Subcutaneous adipose tissue (tissue), 4 donors: ENCODE results near the gene CEP85L. TPM values are rescaled to one million over a fixed set of nuclear protein-coding genes. Genes with fewer than 3 reads are reported as not detected.

Source experiments
- total RNA-seq, 4 donors: library from RNA; depleted of rRNA; stranded (reverse); fragments of >200 nt; gene quantifications; one replicate each; pipeline ENCODE4 v1.1.0, GENCODE V29; 2016
- TF ChIP-seq, protein P1 (sequence below): fragments of 450-650 bp; IDR thresholded peaks from one replicate; pipeline ENCODE4 v1.5.1; 2016; ENCODE audit warnings: low read depth, mild to moderate bottlenecking, control low read depth, antibody characterized with exemption, moderate library complexity

The CEP85L gene
- total RNA-seq, 4 donors from 2014 or later, result 12.2 to 17.6 (median 16.4) TPM

DNA sequence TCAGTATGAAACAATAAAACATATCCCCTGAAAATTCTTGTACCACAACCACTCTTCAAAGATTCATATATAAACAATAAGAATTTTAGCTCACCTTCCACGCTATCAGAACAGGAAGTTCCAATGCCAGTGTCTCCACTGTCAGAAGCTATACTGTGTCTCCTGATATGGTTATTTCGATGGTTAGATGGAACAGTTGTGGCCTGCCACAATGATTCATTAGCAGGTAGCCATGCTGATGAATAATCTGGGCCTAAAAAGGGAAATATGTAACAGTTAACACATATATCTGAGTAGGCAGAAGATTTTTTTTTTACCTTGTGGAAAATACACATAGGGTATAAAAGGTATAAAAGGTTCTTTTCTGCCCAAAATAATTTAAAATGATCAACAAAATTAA, 19.0 kb downstream of the CEP85L start:
- TF ChIP-seq, protein P1, sequence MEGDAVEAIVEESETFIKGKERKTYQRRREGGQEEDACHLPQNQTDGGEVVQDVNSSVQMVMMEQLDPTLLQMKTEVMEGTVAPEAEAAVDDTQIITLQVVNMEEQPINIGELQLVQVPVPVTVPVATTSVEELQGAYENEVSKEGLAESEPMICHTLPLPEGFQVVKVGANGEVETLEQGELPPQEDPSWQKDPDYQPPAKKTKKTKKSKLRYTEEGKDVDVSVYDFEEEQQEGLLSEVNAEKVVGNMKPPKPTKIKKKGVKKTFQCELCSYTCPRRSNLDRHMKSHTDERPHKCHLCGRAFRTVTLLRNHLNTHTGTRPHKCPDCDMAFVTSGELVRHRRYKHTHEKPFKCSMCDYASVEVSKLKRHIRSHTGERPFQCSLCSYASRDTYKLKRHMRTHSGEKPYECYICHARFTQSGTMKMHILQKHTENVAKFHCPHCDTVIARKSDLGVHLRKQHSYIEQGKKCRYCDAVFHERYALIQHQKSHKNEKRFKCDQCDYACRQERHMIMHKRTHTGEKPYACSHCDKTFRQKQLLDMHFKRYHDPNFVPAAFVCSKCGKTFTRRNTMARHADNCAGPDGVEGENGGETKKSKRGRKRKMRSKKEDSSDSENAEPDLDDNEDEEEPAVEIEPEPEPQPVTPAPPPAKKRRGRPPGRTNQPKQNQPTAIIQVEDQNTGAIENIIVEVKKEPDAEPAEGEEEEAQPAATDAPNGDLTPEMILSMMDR, result no peak

DNA sequence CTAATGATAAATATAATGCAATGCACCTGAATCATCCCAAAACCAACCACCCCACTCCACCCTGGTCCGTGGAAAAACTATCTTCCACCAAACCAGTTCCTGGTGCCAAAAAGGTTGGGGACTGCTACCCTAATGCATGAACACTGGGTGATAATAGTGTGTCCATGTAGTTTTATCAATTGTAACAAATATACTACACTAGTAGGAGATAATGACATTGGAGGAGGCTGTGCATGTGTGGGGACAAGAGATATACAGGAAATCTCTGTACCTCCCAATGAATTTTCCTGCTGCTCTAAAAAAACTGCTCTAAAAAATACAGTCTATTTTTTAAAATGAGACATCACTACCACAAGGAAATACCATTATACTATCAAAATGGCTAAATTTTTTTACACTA, 20.5 kb downstream of the CEP85L start:
- TF ChIP-seq, protein P1, result no peak

DNA sequence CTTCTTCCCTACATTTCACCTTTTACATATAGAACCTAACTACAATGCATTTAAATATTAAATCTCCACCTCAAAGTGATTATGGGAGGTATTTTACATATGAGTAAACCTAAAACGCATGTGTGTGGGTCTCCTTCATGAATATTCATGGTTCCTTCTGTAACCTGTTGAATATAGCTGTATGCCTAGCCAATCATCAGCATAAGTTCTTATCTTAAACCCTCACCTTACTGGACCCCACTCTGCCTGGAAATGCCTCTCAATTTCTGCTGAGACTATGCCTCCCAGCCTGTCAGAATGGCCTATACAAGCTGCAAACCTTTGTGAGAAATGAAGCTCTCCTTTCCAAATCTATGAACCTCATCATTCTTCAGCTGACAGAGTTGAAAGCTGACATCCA, 21.3 kb downstream of the CEP85L start:
- TF ChIP-seq, protein P1, result no peak

DNA sequence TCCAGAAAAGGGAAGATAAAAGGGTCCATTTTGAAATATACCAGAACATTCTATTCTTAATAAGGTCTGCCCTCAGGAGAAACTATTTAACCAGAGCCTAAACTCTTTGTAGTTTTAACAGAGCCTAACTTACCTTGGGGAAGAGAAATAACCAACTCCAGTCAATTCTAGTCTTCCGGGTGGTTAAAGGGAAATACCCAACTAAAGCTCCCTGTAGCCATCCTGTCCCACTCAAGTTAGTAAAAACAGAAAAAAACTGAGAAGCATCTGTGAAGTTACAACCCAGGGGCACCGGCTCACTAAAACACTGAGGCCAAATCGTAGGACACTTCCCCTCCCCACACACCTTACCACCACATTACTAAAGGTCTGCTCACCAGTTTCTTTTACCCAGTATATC, 23.7 kb downstream of the CEP85L start:
- TF ChIP-seq, protein P1, result no peak

DNA sequence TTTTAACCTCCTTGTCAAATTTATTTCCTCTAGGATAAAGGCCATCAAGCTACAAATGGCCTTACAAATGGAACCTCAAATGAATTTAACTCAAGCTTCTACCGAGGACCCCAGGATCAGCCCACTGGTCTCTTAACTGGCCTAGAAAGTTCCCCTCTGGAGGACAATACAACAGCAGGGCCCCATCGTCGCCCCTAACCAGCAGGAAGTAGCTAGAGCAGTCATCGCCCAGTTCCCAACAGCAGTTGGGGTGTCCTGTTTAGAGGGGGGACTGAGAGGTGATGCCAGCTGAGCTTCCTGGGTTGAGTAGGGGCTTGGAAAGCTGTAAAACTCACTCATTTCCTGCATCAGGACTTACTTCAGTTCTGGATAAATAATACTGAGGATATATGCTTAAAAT, 25.6 kb downstream of the CEP85L start:
- TF ChIP-seq, protein P1, result no peak

DNA sequence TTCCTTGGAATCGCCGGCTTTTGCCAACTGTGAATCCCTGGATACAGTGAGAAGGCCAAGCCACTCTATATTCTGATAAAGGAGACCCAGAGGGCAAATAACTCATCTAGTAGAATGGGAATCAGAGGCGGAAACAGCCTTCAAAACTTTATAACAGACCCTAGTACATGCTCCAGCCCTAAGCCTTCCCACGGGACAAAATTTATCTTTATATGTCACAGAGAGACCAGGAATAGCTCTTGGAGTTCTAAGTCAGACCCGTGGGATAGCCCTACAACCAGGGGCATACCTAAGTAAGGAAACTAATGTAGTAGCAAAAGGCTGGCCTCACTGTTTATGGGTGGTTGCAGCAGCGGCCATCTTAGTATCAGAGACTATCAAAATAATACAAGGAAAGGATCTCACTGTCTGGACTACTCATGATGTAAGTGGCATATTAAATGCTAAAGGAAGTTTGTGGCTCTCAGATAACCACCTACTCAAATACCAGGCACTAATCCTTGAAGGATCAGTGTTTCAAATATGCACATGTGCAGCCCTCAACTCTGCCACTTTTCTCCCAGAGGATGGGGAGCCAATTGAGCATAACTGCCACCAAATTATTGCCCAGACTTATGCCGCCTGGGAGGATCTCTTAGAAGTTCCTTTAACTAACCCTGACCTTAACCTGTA, 29.5 kb downstream of the CEP85L start:
- TF ChIP-seq, protein P1, result no peak

DNA sequence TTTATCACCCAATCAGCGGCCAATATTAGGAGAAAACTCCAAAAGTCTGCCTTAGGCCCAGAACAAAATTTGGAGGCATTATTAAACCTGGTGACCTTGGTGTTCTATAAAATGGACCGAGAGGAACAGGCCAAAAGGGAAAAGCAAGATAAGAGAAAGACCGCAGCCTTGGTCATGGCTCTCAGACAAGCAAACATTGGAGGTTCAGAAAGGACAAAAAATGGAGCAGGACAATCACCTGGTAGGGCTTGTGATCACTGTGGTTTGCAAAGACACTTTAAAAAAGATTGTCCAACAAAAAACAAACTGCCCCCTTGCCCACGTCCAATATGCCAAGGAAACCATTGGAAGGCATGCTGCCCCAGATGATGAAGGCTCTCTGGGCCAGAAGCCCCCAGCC, 31.2 kb downstream of the CEP85L start:
- TF ChIP-seq, protein P1, result no peak
